HCT116 (cell line): ENCODE measurements around the gene TMEM132C. TPM values are rescaled to one million over a fixed set of nuclear protein-coding genes. Genes with fewer than 3 reads are reported as not detected.

Experiments
- ATAC-seq: fragments of 200-7000 bp; cut with Tn5 transposase; 2 replicates; pipeline ENCODE4 v1.9.1; 2020; ENCODE audit warnings: mild to moderate bottlenecking, moderate library complexity
- BruUV-seq: library from RNA; stranded (reverse); fragments of 400-500 nt; replicated peaks from 2 replicates; lab custom pipeline; 2021; lab: Mats Ljungman, UMichigan
- CTCF ChIA-PET: fragments of 300-600 bp; sonication (Branson Sonifier 250); formaldehyde crosslinking; loops from one replicate; lab custom pipeline; 2021; ENCODE audit warnings: antibody characterized with exemption; lab: Charles Lee
- POLR2A ChIA-PET: fragments of 300-600, 350-600 bp; sonication (Branson Sonifier 250); formaldehyde crosslinking; loops from one replicate; lab custom pipeline; 2021; ENCODE audit warnings: antibody characterized with exemption; lab: Charles Lee
- RAD21 ChIA-PET, 2 experiments: fragments of 300-600 bp; sonication (Branson Sonifier 250); formaldehyde crosslinking; loops; one replicate each; lab custom pipeline; 2023; ENCODE audit warnings: low total read pairs in 2 of 2; ENCODE audit not compliant: uncharacterized antibody in 2 of 2, unreplicated experiment in 2 of 2, low non-redundant PET in 1 of 2; lab: Charles Lee
- DNase-seq: peaks from one replicate; pipeline ENCODE4 v3.0.0-alpha.2; 2010; ENCODE audit warnings: low read depth, low spot score
- H2AFZ ChIP-seq: fragments of 200-600 bp; shearing (Covaris generic), sonication (generic); 2 replicates; pipeline ENCODE4 v1.6.1; 2017; ENCODE audit warnings: low read depth, mixed run types, mixed read lengths, antibody characterized with exemption, low read length; ENCODE audit not compliant: poor library complexity, severe bottlenecking
- H3K27ac ChIP-seq: 2 replicates; pipeline ENCODE4 v1.5.1; 2012; ENCODE audit warnings: low read depth, low read length
- H3K27me3 ChIP-seq: fragments of 200-600 bp; sonication (generic); 2 replicates; pipeline ENCODE4 v1.6.1; 2016; ENCODE audit warnings: mixed run types, low read length, mixed read lengths; ENCODE audit not compliant: insufficient read depth
- H3K36me3 ChIP-seq, 2 experiments: fragments of 200-500 bp in 1 of 2; fragments of 200-600 bp in 1 of 2; sonication (Bioruptor generic) in 1 of 2; sonication (generic) in 1 of 2; 2 replicates each; pipeline versions ENCODE4 v1.5.1 to v1.6.1; 2014 to 2016; ENCODE audit warnings: low read length in 2 of 2, inconsistent platforms in 1 of 2, mixed read lengths in 1 of 2, mixed run types in 1 of 2; ENCODE audit not compliant: insufficient read depth in 2 of 2, control insufficient read depth in 1 of 2
- H3K4me1 ChIP-seq, 2 experiments: fragments of 200-600 bp in 1 of 2; sonication (generic) in 1 of 2; 2 replicates each; pipeline versions ENCODE4 v1.5.1 to v1.6.1; 2012 to 2017; ENCODE audit warnings: low read length in 2 of 2, inconsistent platforms in 1 of 2, mild to moderate bottlenecking in 1 of 2, mixed read lengths in 1 of 2, mixed run types in 1 of 2, moderate library complexity in 1 of 2; ENCODE audit not compliant: insufficient read depth in 2 of 2, control insufficient read depth in 1 of 2
- H3K4me2 ChIP-seq: fragments of 200-600 bp; sonication (generic); 2 replicates; pipeline ENCODE4 v1.6.1; 2017; ENCODE audit warnings: mixed run types, low read length, mixed read lengths
- H3K4me3 ChIP-seq, 2 experiments: fragments of 200-600 bp in 1 of 2; sonication (generic) in 1 of 2; replicated peaks in 1 of 2; 2 replicates each; pipeline ENCODE4 v1.5.1; 2011 to 2016; ENCODE audit warnings: low read length in 2 of 2, control low read depth in 1 of 2, low read depth in 1 of 2, mild to moderate bottlenecking in 1 of 2, mixed read lengths in 1 of 2, mixed run types in 1 of 2
- H3K79me2 ChIP-seq: fragments of 200-600 bp; sonication (generic); 2 replicates; pipeline ENCODE4 v1.6.1; 2017; ENCODE audit warnings: mild to moderate bottlenecking, mixed run types, low read length, moderate library complexity, mixed read lengths; ENCODE audit not compliant: insufficient read depth
- H3K9ac ChIP-seq: fragments of 200-600 bp; sonication (generic); 2 replicates; pipeline ENCODE4 v1.6.1; 2016; ENCODE audit warnings: low read length, mixed read lengths
- H3K9me2 ChIP-seq: fragments of 200-600 bp; sonication (generic), shearing (Covaris generic); 2 replicates; pipeline ENCODE4 v1.6.1; 2017; ENCODE audit warnings: mixed run types, mild to moderate bottlenecking, moderate library complexity; ENCODE audit not compliant: insufficient read depth
- H3K9me3 ChIP-seq, 2 experiments: fragments of 200-500 bp in 1 of 2; fragments of 200-600 bp in 1 of 2; sonication (Bioruptor generic) in 1 of 2; sonication (generic) in 1 of 2; 2 replicates each; pipeline ENCODE4 v1.6.1; 2014 to 2017; ENCODE audit warnings: low read length in 2 of 2, mixed read lengths in 2 of 2, inconsistent platforms in 1 of 2, low read depth in 1 of 2, mild to moderate bottlenecking in 1 of 2, mixed run types in 1 of 2, moderate library complexity in 1 of 2; ENCODE audit not compliant: control insufficient read depth in 1 of 2, insufficient read depth in 1 of 2
- H4K20me1 ChIP-seq: fragments of 200-600 bp; sonication (generic), shearing (Covaris generic); 2 replicates; pipeline ENCODE4 v1.6.1; 2017; ENCODE audit warnings: mixed run types, mild to moderate bottlenecking, moderate library complexity; ENCODE audit not compliant: insufficient read depth
- CBX3 ChIP-seq: IDR thresholded peaks from 2 replicates; pipeline ENCODE4 v1.6.1; 2012; ENCODE audit warnings: low read depth
- EGR1 ChIP-seq: IDR thresholded peaks from 2 replicates; pipeline ENCODE4 v1.6.1; 2012; ENCODE audit warnings: low read depth
- ELF1 ChIP-seq: IDR thresholded peaks from 2 replicates; pipeline ENCODE4 v1.6.1; 2012; ENCODE audit warnings: low read depth, borderline replicate concordance
- EZH2 ChIP-seq: fragments of 200-600 bp; sonication (generic); IDR thresholded peaks from 2 replicates; pipeline ENCODE4 v1.6.1; 2017; ENCODE audit warnings: antibody characterized with exemption, mixed run types
- EZH2phosphoT487 ChIP-seq: fragments of 200-600 bp; IDR thresholded peaks from 2 replicates; pipeline ENCODE4 v1.6.1; 2018; ENCODE audit warnings: antibody characterized with exemption, borderline replicate concordance
- JUND ChIP-seq: IDR thresholded peaks from 2 replicates; pipeline ENCODE4 v1.6.1; 2012
- POLR2A ChIP-seq: IDR thresholded peaks from 2 replicates; pipeline ENCODE4 v1.7.0; 2011; ENCODE audit warnings: borderline replicate concordance; ENCODE audit not compliant: insufficient read depth, insufficient read length; ENCODE audit errors: extremely low read depth
- POLR2AphosphoS5 ChIP-seq: IDR thresholded peaks from 2 replicates; pipeline ENCODE4 v1.6.1; 2011; ENCODE audit warnings: mild to moderate bottlenecking, low read depth, low read length, moderate library complexity
- RAD21 ChIP-seq: IDR thresholded peaks from 2 replicates; pipeline ENCODE4 v1.6.1; 2012; ENCODE audit warnings: low read depth, mild to moderate bottlenecking
- SIN3A ChIP-seq: IDR thresholded peaks from 2 replicates; pipeline ENCODE4 v1.6.1; 2012; ENCODE audit warnings: low read depth
- SP1 ChIP-seq: IDR thresholded peaks from 2 replicates; pipeline ENCODE4 v1.6.1; 2012; ENCODE audit warnings: low read depth
- SRF ChIP-seq: IDR thresholded peaks from 2 replicates; pipeline ENCODE4 v1.6.1; 2012; ENCODE audit warnings: low read depth
- YY1 ChIP-seq: IDR thresholded peaks from 2 replicates; pipeline ENCODE4 v1.6.1; 2011; ENCODE audit warnings: low read length, low read depth, moderate library complexity, mild to moderate bottlenecking; ENCODE audit not compliant: insufficient replicate concordance; ENCODE audit errors: extremely low read depth
- ZFX ChIP-seq: fragments of 450-650 bp; IDR thresholded peaks from 2 replicates; pipeline ENCODE4 v1.6.1; 2017
- ZNF274 ChIP-seq: fragments of 200-500 bp; sonication (Bioruptor generic); IDR thresholded peaks from 2 replicates; pipeline ENCODE4 v1.6.1; 2014; ENCODE audit warnings: mild to moderate bottlenecking, low read depth, low read length, inconsistent platforms
- intact Hi-C: fragments of 100-400 bp; cut with micrococcal nuclease; formaldehyde crosslinking; loops from 2 replicates; pipeline ENCODE4 v1.10.0; 2022
- total RNA-seq: library from RNA; stranded (reverse); gene quantifications from one replicate; pipeline ENCODE4 v1.2.1, GENCODE V29; 2021; ENCODE audit not compliant: unreplicated experiment
- TF ChIP-seq, protein P1 (sequence below), 3 experiments: fragments of 200-600 bp in 1 of 3; sonication (generic) in 1 of 3; IDR thresholded peaks in 2 of 3; conservative IDR thresholded peaks in 1 of 3; 2 replicates each; pipeline ENCODE4 v1.5.1; 2012 to 2017; ENCODE audit warnings: low read depth in 2 of 3, low read length in 2 of 3, antibody characterized with exemption in 1 of 3, borderline replicate concordance in 1 of 3, control low read depth in 1 of 3, mild to moderate bottlenecking in 1 of 3, mixed read lengths in 1 of 3, mixed run types in 1 of 3, moderate library complexity in 1 of 3; ENCODE audit not compliant: insufficient read depth in 1 of 3
- TF ChIP-seq, protein P2 (sequence below): IDR thresholded peaks from 2 replicates; pipeline ENCODE4 v1.6.1; 2012
- TF ChIP-seq, protein P3 (sequence below): IDR thresholded peaks from 2 replicates; pipeline ENCODE4 v1.6.1; 2012
- TF ChIP-seq, protein P4 (sequence below): IDR thresholded peaks from 2 replicates; pipeline ENCODE4 v1.6.1; 2011; ENCODE audit warnings: mild to moderate bottlenecking, low read length, moderate library complexity; ENCODE audit not compliant: insufficient replicate concordance; ENCODE audit errors: extremely low read depth

Gene TMEM132C
- total RNA-seq, 1 experiment from 2014 or later: not detected

DNA sequence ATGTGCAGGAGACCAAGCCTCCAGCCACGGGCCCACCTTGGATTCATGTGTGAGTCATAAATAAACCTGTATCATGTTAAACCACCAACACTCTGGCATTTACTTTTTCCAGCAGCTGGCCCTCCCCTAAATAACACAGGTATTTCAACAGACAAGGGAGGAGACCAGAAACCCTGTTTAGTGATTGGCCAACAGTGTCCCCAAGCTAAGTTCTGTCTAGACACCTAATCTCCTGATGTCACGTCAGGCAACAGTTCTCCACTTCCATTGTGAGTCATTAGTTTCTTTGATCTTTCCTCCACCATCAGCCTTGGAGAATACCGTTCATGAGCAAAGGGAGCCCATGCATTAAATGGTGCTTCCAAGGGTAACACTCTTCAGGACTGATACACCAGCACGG, 196.9 kb downstream of the TMEM132C start:
- POLR2A ChIA-PET: no interaction called here
- peaks cover 2 to 11% of the 10 kb centered on the region in 2 experiments; a peak in 2 of 4 replicates for H3K9me3 ChIP-seq

DNA sequence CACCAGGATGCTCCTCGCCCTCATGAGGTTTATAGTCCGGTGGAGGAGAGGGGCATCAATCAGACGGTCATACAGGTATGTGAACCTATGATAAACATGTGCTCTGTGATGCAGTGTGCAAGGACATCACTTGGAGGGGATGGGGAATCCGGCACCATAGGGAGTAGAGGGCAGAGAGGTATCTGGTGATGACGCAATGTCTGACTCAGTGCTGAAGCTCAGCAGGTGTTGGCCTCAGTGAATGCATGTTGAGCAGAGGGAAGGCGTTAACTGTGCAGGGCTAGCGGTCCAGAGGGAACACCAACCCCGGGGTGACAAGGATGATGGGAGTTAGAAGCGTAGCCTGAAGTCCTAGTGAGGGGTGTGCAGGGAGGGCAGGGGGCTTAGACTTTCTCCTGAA, 200.9 kb downstream of the TMEM132C start:
- H3K9me3 ChIP-seq: peaks cover 11 to 23% of the 10 kb centered on the region in 2 experiments; a peak in 2 of 4 replicates
- intact Hi-C loops: no loop called here
- no peak overlapping the region for H3K9ac ChIP-seq
- no peak for ATAC-seq
- ChIA-PET RAD21 (no interaction called here), CTCF (no interaction called here), POLR2A (no interaction called here)
- no TSS peak for BruUV-seq
- no peak overlapping the region for H3K4me2 ChIP-seq
- H3K4me1 ChIP-seq: no peaks in the 10 kb centered on the region
- H3K4me3 ChIP-seq: no peak overlapping the region
- H3K27me3 ChIP-seq: no peaks in the 10 kb centered on the region
- no peak overlapping the region for H2AFZ ChIP-seq
- DNase-seq: no peak
- no peak overlapping the region for H3K27ac ChIP-seq
- no peaks in the 10 kb centered on the region for H4K20me1 ChIP-seq
- H3K9me2 ChIP-seq: no peaks in the 10 kb centered on the region
- no peaks in the 10 kb centered on the region for H3K36me3 ChIP-seq
- H3K79me2 ChIP-seq: no peaks in the 10 kb centered on the region
- TF ChIP-seq POLR2A (no peak), JUND (no peak), EZH2 (no peak), RAD21 (no peak), SRF (no peak), POLR2AphosphoS5 (no peak), YY1 (no peak), ZFX (no peak), SP1 (no peak), SIN3A (no peak), ZNF274 (no peak), EGR1 (no peak), CBX3 (no peak)
- TF ChIP-seq, protein P1, sequence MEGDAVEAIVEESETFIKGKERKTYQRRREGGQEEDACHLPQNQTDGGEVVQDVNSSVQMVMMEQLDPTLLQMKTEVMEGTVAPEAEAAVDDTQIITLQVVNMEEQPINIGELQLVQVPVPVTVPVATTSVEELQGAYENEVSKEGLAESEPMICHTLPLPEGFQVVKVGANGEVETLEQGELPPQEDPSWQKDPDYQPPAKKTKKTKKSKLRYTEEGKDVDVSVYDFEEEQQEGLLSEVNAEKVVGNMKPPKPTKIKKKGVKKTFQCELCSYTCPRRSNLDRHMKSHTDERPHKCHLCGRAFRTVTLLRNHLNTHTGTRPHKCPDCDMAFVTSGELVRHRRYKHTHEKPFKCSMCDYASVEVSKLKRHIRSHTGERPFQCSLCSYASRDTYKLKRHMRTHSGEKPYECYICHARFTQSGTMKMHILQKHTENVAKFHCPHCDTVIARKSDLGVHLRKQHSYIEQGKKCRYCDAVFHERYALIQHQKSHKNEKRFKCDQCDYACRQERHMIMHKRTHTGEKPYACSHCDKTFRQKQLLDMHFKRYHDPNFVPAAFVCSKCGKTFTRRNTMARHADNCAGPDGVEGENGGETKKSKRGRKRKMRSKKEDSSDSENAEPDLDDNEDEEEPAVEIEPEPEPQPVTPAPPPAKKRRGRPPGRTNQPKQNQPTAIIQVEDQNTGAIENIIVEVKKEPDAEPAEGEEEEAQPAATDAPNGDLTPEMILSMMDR (IDR thresholded peaks at IDR 0.05 in 2 of 3, conservative IDR thresholded peaks at IDR 0.05 in 1 of 3; ENCODE audit: borderline replicate concordance in 1 of 3, insufficient read depth in 1 of 3, low read depth in 2 of 3, low read length in 2 of 3): no peak
- TF ChIP-seq, protein P2, sequence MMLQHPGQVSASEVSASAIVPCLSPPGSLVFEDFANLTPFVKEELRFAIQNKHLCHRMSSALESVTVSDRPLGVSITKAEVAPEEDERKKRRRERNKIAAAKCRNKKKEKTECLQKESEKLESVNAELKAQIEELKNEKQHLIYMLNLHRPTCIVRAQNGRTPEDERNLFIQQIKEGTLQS: no peak
- TF ChIP-seq, protein P3, sequence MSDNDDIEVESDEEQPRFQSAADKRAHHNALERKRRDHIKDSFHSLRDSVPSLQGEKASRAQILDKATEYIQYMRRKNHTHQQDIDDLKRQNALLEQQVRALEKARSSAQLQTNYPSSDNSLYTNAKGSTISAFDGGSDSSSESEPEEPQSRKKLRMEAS: no peak
- TF ChIP-seq, protein P4, sequence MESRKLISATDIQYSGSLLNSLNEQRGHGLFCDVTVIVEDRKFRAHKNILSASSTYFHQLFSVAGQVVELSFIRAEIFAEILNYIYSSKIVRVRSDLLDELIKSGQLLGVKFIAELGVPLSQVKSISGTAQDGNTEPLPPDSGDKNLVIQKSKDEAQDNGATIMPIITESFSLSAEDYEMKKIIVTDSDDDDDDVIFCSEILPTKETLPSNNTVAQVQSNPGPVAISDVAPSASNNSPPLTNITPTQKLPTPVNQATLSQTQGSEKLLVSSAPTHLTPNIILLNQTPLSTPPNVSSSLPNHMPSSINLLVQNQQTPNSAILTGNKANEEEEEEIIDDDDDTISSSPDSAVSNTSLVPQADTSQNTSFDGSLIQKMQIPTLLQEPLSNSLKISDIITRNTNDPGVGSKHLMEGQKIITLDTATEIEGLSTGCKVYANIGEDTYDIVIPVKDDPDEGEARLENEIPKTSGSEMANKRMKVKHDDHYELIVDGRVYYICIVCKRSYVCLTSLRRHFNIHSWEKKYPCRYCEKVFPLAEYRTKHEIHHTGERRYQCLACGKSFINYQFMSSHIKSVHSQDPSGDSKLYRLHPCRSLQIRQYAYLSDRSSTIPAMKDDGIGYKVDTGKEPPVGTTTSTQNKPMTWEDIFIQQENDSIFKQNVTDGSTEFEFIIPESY: no peak

More for the DNA sequence above, 196.9 kb downstream of the TMEM132C start:
- H3K9me2 ChIP-seq: no peaks in the 10 kb centered on the region
- no peak overlapping the region for H2AFZ ChIP-seq
- no peaks in the 10 kb centered on the region for H3K4me1 ChIP-seq
- TF ChIP-seq EZH2phosphoT487 (no peak), ZFX (no peak), ELF1 (no peak)
- no peaks in the 10 kb centered on the region for H3K79me2 ChIP-seq
- no peak overlapping the region for H3K4me3 ChIP-seq
- H3K9ac ChIP-seq: no peak overlapping the region
- H3K36me3 ChIP-seq: no peaks in the 10 kb centered on the region
- H3K27ac ChIP-seq: no peak overlapping the region
- intact Hi-C loops: no loop called here
- RAD21 ChIA-PET: no interaction called here
- no peaks in the 10 kb centered on the region for H4K20me1 ChIP-seq
- ATAC-seq (no peak), DNase-seq (no peak)
- CTCF ChIA-PET: no interaction called here
- no peak overlapping the region for H3K4me2 ChIP-seq
- H3K27me3 ChIP-seq: no peaks in the 10 kb centered on the region
- no TSS peak for BruUV-seq
